Measurements from ENCODE around the gene TRIM37. TPM values are rescaled to one million over a fixed set of nuclear protein-coding genes. Genes with fewer than 3 reads are reported as not detected.

The TRIM37 gene
- total and polyA plus RNA-seq, 2 of the 8 experiments (the other 6 are each of a cell fraction or from before 2014, with no cell fraction given), result 38.2 to 57.0 TPM

GRCh38 chr17:59154721-59155438 lies 48.2 kb upstream of the TRIM37 start, which contains the start of gene SKA2:
TSS of gene SKA2 (minus strand) at chr17:59155186. CDS start at chr17:59155163, 23 bp downstream.
- Histone ChIP-seq H3K36me3 (ENCODE audit: control insufficient read depth in 2 of 4, insufficient read depth in 4 of 4, low read length in 3 of 4) (no peaks in the 10 kb centered on the region; a peak in 1 of 8 replicates), H4K91ac (replicated peaks; ENCODE audit: insufficient read length, low read length) (peak within 1 kb of the TSS; percentile 22), H4K5ac (ENCODE audit: insufficient read length, low read depth, low read length) (peak within 1 kb of the TSS; percentile 97), H3K27me3 (replicated peaks in 1 of 4; ENCODE audit: control insufficient read depth in 3 of 4, extremely low read depth in 1 of 4, insufficient read depth in 3 of 4, low read length in 3 of 4) (no peaks in the 10 kb centered on the region), H2AFZ (ENCODE audit: low read length) (no peak within 1 kb of the TSS; the same call in 1 of the 2 replicates), H3K79me2 (ENCODE audit: control insufficient read depth in 1 of 2, insufficient read depth in 2 of 2, low read length in 2 of 2) (peaks cover 12 to 86% of the 10 kb centered on the region in 2 experiments), H3K4me1 (replicated peaks in 1 of 4; ENCODE audit: control insufficient read depth in 3 of 4, insufficient read depth in 4 of 4, low read length in 3 of 4) (peaks cover 0 to 8% (median 3%) of the 10 kb centered on the region in 4 experiments; a peak in 4 of 7 replicates), H4K20me1 (replicated peaks in 1 of 2; ENCODE audit: control insufficient read depth in 1 of 2, insufficient read depth in 2 of 2, low read length in 2 of 2) (peaks cover 3% of the 10 kb centered on the region in 2 experiments), H3K9me3 (ENCODE audit: insufficient read depth in 2 of 2, low read depth in 1 of 2, low read length in 1 of 2) (no peaks in the 10 kb centered on the region), H2BK20ac (ENCODE audit: low read length) (no peak within 1 kb of the TSS), H3K9ac (replicated peaks in 1 of 4; ENCODE audit: extremely low read depth in 1 of 4, low read depth in 3 of 4, low read length in 3 of 4) (peak within 1 kb of the TSS; percentile 92 to 99 (median 98)), H3K23me2 (ENCODE audit: low read depth, low read length) (peaks cover 9% of the 10 kb centered on the region), H3K4ac (replicated peaks; ENCODE audit: insufficient read length, low read depth, low read length) (peak within 1 kb of the TSS; percentile 81), H3K14ac (ENCODE audit: insufficient read length) (peak within 1 kb of the TSS; percentile 74), H2AK5ac (ENCODE audit: low read depth, low read length) (peak within 1 kb of the TSS; percentile 98; the same call in 1 of the 2 replicates), H2BK5ac (ENCODE audit: low read depth, low read length) (peak within 1 kb of the TSS; percentile 99), H3K56ac (replicated peaks; ENCODE audit: insufficient read length, low read depth, low read length) (peak within 1 kb of the TSS; percentile 89), H3K79me1 (ENCODE audit: low read depth, low read length) (no peaks in the 10 kb centered on the region), H3K4me3 (ENCODE audit: extremely low read depth in 1 of 4, insufficient read depth in 2 of 4, low read depth in 3 of 4, low read length in 4 of 4) (peak within 1 kb of the TSS; percentile 90 to 96 (median 94)), H4K8ac (ENCODE audit: extremely low read depth, insufficient read depth, low read length) (peak within 1 kb of the TSS; percentile 93; the same call in 1 of the 2 replicates), H3K4me2 (ENCODE audit: insufficient read depth in 1 of 2, low read depth in 2 of 2, low read length in 2 of 2) (peak within 1 kb of the TSS; percentile 79 to 92), H2BK15ac (ENCODE audit: low read length) (0 out of 2 replicates have a peak within 1 kb of the TSS, but pooled peaks have one; percentile 25), H2BK12ac (ENCODE audit: low read depth, low read length) (peak within 1 kb of the TSS; percentile 95; the same call in 1 of the 2 replicates), H2BK120ac (replicated peaks; ENCODE audit: low read depth, low read length) (no peak within 1 kb of the TSS), H3K18ac (ENCODE audit: extremely low read depth, low read length) (peak within 1 kb of the TSS; percentile 99), H3K27ac (ENCODE audit: low read depth, low read length) (peak within 1 kb of the TSS; percentile 92), H3K23ac (ENCODE audit: insufficient read length) (no peak within 1 kb of the TSS)
- FAIRE-seq (no peak), DNase-seq (ENCODE audit: low read depth in 1 of 2, low spot score in 2 of 2) (peak; percentile 92 to 99)
- WGBS, 2 experiments (ENCODE audit: extremely low coverage in 1 of 2, insufficient coverage in 1 of 2, insufficient read length in 1 of 2, insufficient replicate concordance in 2 of 2, low coverage in 1 of 2, low lambda C conversion rate in 2 of 2, missing lambda C conversion rate in 1 of 2), result 2% methylated on average over 38 of the region's 39 CpGs; no CpG with 5 or more reads in 1 of the 2 experiments
- ChIA-PET CTCF (ENCODE audit: partially characterized antibody) (interaction anchor here (0.9 to 1.6 kb wide), 4 partner anchors 9 to 383 kb away, joined by 3 to 6 read pairs (median 3); no protein-coding TSS in a partner anchor), POLR2A (ENCODE audit: partially characterized antibody) (interaction anchor here (0.6 to 2.8 kb wide), 19 partner anchors 9 to 637 kb away, joined by 3 to 32 read pairs (median 4); partner anchors contain the start of genes CLTC, SMG8 and TRIM37)
- no peak for TF ChIP-seq CEBPB (IDR thresholded peaks at IDR 0.05; ENCODE audit: low read depth, low read length)
- TF ChIP-seq BCL11A (IDR thresholded peaks at IDR 0.05; ENCODE audit: low read depth in 2 of 2, low read length in 2 of 2), result no peak
- TF ChIP-seq KDM1A (IDR thresholded peaks at IDR 0.05; ENCODE audit: borderline replicate concordance, low read length), result no peak
- no peak for TF ChIP-seq CBX8 (IDR thresholded peaks at IDR 0.05; ENCODE audit: borderline replicate concordance, low read depth, low read length)
- peak; percentile 78 for TF ChIP-seq SP2 (IDR thresholded peaks at IDR 0.05; ENCODE audit: low read length)
- no peak for TF ChIP-seq CHD1 (IDR thresholded peaks at IDR 0.05; ENCODE audit: low read depth, low read length)
- no peak for TF ChIP-seq MAFK (IDR thresholded peaks at IDR 0.05; ENCODE audit: low read depth, low read length)
- TF ChIP-seq CBX5 (IDR thresholded peaks at IDR 0.05; ENCODE audit: low read depth, low read length), result no peak
- TF ChIP-seq RXRA (IDR thresholded peaks at IDR 0.05; ENCODE audit: insufficient read depth, low read depth, low read length), result no peak
- no peak for TF ChIP-seq NRF1 (IDR thresholded peaks at IDR 0.05; ENCODE audit: low read depth, low read length)
- TF ChIP-seq GABPA (IDR thresholded peaks at IDR 0.05; ENCODE audit: borderline replicate concordance, insufficient read depth, low read length), result no peak
- TF ChIP-seq SP1 (IDR thresholded peaks at IDR 0.05; ENCODE audit: low read depth, low read length), result peak; percentile 100

All from H1 (cell line).